NK-92 (cell line): ENCODE data around the gene MAD1L1.

Source experiments
- DNase-seq: peaks from one replicate; lab custom pipeline; 2025; ENCODE audit not compliant: unreplicated experiment; lab: John Stamatoyannopoulos, UW

MAD1L1 gene

GRCh38 chr7:1947586-1948217 lies 285.0 kb downstream of the MAD1L1 start:
- no peak for DNase-seq

DNA sequence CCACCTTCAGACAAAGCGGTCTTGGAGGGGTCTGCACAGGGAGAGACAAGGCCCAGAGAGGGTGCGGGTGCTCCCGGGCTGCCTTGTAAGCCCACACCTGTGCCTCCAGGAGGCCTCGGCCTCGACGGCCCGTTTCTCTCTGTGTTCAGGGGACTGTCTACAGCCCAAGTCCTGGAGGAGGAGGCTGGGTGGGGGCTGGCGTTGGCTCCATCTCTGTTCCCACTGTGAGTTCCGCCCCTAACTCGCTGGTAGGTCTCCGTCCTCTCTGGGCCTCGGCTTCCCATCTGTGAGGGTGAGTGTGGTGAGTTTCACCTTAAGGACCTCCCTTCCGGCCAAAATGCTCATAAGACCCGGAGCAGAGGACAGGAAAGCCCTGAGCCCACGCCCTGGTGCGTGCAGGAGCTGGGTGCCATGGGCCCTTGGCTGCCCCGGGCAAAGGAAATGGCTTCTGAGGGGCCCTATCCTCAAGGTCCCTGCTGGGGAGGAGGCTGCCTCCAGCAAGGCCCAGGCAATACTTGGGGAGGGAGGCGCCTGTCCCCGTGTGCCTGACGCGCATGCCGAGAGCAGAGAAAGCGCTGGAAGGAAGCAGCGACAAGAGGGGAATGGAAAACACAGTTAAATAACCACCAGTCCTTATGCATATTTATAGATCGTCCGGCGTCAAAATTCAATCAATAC lies 285.8 kb downstream of the MAD1L1 start:
- DNase-seq = no peak

- DNase-seq = no peak
Observed at GRCh38 chr7:1946025-1946772, 286.5 kb downstream of the MAD1L1 start.

- DNase-seq = no peak
Observed at GRCh38 chr7:1945558-1945957, 287.2 kb downstream of the MAD1L1 start.

- no peak for DNase-seq
Observed at GRCh38 chr7:1944619-1945210, 288.0 kb downstream of the MAD1L1 start.

- DNase-seq = no peak
Observed at GRCh38 chr7:1943933-1944618, 288.7 kb downstream of the MAD1L1 start.

- DNase-seq = no peak
Observed at GRCh38 chr7:1943326-1943725, 289.4 kb downstream of the MAD1L1 start.

- no peak for DNase-seq
Observed at GRCh38 chr7:1942941-1943289, 289.8 kb downstream of the MAD1L1 start.

- no peak for DNase-seq
Observed at GRCh38 chr7:1942243-1942940, 290.4 kb downstream of the MAD1L1 start.

DNA sequence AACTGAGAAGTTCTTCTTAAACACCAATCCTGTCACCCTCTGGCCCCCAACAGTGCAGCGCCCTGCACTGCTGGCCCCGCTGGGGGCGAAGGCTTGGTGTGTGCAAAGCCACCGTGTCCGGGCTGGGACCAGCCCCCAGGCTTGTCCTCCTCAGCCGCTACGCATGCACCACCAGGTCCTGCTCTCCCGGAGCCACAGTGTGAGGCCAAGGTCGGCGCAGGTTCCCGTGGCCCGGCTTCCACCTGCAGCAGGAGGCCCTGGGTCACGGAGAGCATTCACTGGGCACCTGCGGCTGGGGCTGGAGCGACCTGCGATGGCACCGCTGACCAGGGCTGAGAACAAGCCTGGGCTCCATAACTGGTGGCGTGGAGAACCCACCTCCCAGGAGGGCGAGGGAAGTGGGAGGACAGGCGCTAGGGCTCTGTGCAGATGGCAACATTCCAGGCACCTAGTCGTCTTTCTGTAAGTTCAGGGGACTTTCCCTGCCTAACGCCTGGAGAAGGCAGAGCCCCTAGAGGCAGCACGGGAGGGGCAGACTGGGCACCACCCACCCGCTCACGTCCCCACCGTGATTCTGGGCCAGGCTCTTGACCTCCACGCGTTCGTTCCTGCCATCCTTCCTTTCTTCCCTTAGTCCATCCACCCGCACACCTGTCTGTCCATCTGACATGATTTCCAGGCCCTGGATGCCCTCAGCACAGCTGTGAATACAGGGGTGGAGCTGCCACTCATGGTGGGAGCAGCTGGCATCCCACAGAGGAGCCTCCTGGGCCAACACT lies 291.1 kb downstream of the MAD1L1 start:
- no peak for DNase-seq

GRCh38 chr7:1940863-1941262 lies 291.9 kb downstream of the MAD1L1 start:
- no peak for DNase-seq

DNA sequence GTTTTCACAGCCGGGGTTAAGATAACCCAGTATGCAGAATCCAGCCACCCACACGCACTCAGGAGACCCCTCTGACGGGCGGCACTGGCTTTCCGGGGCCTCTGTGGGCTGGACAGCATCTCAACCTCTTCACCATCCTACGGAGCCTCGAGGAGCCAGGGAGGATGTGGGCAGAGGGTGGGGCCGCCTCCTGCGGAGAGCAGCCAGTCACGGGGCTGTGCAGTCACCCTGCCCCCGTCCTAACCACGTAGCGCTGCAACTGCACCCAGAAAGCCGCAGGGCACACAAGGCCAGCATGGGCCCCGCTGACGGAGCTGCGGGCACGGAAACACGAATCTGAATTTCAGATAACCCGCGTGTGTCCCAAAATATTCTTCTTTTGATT lies 292.4 kb downstream of the MAD1L1 start:
- DNase-seq = peak; percentile 49

DNA sequence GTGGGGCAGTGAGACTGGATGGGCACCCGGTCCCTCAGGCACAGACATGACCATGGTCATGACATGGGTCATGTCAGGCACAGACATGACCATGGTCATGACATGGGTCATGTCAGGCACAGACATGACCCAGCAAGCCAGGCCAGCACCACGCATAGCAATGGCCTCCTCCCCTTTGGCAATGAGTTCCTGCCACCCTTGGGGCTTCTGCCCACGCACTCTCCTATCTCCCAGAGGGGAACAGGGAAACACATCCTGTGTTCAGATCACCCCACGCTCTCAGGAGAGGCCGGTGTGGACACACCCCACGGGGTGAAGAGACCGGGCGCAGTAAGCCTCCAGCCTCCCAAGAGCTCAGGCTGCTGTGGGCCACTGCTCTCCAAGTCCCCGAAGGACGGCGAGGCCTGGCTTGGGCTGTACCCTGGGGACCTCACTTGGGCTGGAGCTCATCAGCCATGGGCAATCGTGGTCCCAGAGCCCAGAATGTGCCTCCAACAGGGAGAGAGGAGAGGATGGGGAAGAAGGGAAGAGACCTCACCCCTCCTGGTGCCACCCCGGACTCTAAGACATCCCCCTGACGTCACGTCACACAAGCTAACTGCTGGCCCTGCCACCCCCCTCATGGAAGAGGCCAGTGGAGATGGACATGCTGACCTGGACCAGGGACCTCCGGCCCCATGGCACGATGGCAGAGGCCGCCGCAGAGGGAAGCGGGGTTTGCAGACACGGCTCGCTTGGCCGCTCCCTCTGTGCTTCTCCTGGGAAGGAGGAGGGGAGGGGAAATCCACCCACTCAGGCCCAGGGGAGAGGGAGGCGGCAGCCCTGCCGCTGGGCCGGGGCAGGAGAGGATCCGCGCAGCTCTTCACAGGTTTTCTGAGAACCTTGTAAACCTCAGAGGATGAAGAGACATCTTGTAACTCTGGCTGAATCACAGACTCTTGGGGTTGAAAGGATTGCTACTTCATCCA lies 293.0 kb downstream of the MAD1L1 start:
- DNase-seq = no peak

GRCh38 chr7:1938788-1939433 lies 293.8 kb downstream of the MAD1L1 start:
- DNase-seq = no peak

DNA sequence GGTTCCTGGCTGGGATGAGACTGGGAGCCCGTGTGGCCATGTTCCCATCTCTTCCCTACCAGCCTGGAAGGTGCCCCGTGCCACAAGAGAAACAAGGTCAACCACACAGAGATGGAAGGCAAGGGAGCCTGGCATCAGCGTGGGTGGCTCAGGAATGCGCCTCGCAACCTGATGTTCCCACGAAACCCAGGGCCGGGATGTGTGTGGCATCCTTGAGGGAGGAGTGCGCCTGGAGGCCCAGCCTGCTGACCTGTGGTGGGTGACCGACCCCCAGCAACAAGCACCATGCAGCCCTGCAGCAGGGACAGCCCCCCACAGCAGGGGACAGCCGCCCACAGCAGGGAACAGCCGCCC lies 295.5 kb downstream of the MAD1L1 start:
- DNase-seq = no peak

- DNase-seq = no peak
Observed at GRCh38 chr7:1936531-1937251, 296.1 kb downstream of the MAD1L1 start.

DNA sequence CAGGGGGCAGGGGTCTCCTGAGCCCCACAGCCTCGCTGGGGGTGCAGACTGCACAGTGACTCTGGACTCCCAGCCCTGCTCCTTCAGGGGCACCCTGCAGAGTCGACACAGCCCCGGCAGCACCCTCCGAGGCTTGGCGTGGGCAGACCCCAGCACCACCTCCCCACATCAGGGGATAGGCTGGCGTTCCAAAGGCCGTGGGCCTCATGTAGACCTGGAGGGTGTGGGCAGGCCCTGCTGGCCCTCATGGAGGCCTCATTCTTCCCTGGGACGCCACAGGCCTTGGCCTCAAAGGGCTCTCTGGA lies 296.8 kb downstream of the MAD1L1 start:
- no peak for DNase-seq
